Liver (tissue), 3 donors: Measurements from ENCODE around the gene ZNF664.

Experiments
- EGR1 ChIP-seq, 2 donors: IDR thresholded peaks; 2 replicates each; pipeline ENCODE4 v1.6.1; 2016 to 2018; ENCODE audit warnings: antibody characterized with exemption in 2 of 2, low read depth in 2 of 2
- HNF4G ChIP-seq: IDR thresholded peaks from 2 replicates; pipeline ENCODE4 v1.6.1; 2016; ENCODE audit warnings: antibody characterized with exemption
- JUND ChIP-seq, 2 donors: IDR thresholded peaks; 2 replicates each; pipeline ENCODE4 v1.6.1; 2016; ENCODE audit warnings: antibody characterized with exemption in 2 of 2
- TAF1 ChIP-seq: conservative IDR thresholded peaks from 2 replicates; pipeline ENCODE4 v1.6.1; 2016; ENCODE audit warnings: antibody characterized with exemption, mild to moderate bottlenecking
- TF ChIP-seq, protein P1 (sequence below): fragments of 150-350 bp; IDR thresholded peaks from 2 replicates; pipeline ENCODE4 v1.5.1; 2017; ENCODE audit warnings: improper control_type of control experiment, low read depth, low read length; ENCODE audit not compliant: missing input control
- TF ChIP-seq, protein P2 (sequence below): IDR thresholded peaks from 2 replicates; pipeline ENCODE4 v1.6.1; 2016; ENCODE audit warnings: antibody characterized with exemption
- TF ChIP-seq, protein P3 (sequence below): IDR thresholded peaks from 2 replicates; pipeline ENCODE4 v1.6.1; 2016; ENCODE audit warnings: antibody characterized with exemption
- TF ChIP-seq, protein P4 (sequence below): IDR thresholded peaks from 2 replicates; pipeline ENCODE4 v1.6.1; 2016; ENCODE audit warnings: antibody characterized with exemption
- TF ChIP-seq, protein P5 (sequence below): IDR thresholded peaks from 2 replicates; pipeline ENCODE4 v1.6.1; 2016; ENCODE audit warnings: antibody characterized with exemption, mild to moderate bottlenecking
- donor health status: healthy.
- donor health status: healthy.

DNA sequence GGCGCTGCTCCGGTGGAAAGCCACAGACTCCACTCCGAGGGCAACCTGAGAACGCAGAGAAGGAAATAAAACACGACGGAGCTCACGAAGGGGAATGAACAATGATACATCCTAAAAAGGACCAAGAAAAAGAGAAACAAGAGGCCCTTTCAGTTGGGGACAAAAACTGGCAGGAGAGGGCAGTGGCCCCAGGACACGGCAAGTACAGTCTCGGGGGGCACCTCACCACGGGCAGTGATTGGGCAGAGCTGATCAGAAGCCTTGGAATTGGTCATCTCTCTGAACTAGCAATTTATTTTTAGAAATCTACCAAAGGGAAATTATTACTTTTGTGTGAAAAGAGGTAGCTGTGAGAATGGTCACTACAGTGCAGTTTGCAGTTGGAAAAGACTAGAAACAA lies 28.3 kb upstream of the ZNF664 start:
- TF ChIP-seq, protein P1, sequence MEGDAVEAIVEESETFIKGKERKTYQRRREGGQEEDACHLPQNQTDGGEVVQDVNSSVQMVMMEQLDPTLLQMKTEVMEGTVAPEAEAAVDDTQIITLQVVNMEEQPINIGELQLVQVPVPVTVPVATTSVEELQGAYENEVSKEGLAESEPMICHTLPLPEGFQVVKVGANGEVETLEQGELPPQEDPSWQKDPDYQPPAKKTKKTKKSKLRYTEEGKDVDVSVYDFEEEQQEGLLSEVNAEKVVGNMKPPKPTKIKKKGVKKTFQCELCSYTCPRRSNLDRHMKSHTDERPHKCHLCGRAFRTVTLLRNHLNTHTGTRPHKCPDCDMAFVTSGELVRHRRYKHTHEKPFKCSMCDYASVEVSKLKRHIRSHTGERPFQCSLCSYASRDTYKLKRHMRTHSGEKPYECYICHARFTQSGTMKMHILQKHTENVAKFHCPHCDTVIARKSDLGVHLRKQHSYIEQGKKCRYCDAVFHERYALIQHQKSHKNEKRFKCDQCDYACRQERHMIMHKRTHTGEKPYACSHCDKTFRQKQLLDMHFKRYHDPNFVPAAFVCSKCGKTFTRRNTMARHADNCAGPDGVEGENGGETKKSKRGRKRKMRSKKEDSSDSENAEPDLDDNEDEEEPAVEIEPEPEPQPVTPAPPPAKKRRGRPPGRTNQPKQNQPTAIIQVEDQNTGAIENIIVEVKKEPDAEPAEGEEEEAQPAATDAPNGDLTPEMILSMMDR, result no peak
- TF ChIP-seq, protein P2, sequence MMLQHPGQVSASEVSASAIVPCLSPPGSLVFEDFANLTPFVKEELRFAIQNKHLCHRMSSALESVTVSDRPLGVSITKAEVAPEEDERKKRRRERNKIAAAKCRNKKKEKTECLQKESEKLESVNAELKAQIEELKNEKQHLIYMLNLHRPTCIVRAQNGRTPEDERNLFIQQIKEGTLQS, result no peak
- TF ChIP-seq, protein P3, sequence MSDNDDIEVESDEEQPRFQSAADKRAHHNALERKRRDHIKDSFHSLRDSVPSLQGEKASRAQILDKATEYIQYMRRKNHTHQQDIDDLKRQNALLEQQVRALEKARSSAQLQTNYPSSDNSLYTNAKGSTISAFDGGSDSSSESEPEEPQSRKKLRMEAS, result no peak
- TF ChIP-seq EGR1 (IDR thresholded peaks at IDR 0.05; ENCODE audit: low read depth in 2 of 2), result no peak
- no peak for TF ChIP-seq TAF1
- TF ChIP-seq, protein P4, sequence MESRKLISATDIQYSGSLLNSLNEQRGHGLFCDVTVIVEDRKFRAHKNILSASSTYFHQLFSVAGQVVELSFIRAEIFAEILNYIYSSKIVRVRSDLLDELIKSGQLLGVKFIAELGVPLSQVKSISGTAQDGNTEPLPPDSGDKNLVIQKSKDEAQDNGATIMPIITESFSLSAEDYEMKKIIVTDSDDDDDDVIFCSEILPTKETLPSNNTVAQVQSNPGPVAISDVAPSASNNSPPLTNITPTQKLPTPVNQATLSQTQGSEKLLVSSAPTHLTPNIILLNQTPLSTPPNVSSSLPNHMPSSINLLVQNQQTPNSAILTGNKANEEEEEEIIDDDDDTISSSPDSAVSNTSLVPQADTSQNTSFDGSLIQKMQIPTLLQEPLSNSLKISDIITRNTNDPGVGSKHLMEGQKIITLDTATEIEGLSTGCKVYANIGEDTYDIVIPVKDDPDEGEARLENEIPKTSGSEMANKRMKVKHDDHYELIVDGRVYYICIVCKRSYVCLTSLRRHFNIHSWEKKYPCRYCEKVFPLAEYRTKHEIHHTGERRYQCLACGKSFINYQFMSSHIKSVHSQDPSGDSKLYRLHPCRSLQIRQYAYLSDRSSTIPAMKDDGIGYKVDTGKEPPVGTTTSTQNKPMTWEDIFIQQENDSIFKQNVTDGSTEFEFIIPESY, result no peak
- TF ChIP-seq HNF4G, result no peak
- TF ChIP-seq JUND (IDR thresholded peaks at IDR 0.05), result no peak
- TF ChIP-seq, protein P5, sequence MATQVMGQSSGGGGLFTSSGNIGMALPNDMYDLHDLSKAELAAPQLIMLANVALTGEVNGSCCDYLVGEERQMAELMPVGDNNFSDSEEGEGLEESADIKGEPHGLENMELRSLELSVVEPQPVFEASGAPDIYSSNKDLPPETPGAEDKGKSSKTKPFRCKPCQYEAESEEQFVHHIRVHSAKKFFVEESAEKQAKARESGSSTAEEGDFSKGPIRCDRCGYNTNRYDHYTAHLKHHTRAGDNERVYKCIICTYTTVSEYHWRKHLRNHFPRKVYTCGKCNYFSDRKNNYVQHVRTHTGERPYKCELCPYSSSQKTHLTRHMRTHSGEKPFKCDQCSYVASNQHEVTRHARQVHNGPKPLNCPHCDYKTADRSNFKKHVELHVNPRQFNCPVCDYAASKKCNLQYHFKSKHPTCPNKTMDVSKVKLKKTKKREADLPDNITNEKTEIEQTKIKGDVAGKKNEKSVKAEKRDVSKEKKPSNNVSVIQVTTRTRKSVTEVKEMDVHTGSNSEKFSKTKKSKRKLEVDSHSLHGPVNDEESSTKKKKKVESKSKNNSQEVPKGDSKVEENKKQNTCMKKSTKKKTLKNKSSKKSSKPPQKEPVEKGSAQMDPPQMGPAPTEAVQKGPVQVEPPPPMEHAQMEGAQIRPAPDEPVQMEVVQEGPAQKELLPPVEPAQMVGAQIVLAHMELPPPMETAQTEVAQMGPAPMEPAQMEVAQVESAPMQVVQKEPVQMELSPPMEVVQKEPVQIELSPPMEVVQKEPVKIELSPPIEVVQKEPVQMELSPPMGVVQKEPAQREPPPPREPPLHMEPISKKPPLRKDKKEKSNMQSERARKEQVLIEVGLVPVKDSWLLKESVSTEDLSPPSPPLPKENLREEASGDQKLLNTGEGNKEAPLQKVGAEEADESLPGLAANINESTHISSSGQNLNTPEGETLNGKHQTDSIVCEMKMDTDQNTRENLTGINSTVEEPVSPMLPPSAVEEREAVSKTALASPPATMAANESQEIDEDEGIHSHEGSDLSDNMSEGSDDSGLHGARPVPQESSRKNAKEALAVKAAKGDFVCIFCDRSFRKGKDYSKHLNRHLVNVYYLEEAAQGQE, result no peak
